Measurements from ENCODE around the gene ZNF70. TPM values are rescaled to one million over a fixed set of nuclear protein-coding genes. Genes with fewer than 3 reads are reported as not detected.

The ZNF70 gene
- total RNA-seq, 1 donor from 2014 or later = 4.6 TPM

GRCh38 chr22:23692598-23693291 is 58.2 kb downstream of the ZNF70 start:
- DNase-seq = peak; percentile 70

DNA sequence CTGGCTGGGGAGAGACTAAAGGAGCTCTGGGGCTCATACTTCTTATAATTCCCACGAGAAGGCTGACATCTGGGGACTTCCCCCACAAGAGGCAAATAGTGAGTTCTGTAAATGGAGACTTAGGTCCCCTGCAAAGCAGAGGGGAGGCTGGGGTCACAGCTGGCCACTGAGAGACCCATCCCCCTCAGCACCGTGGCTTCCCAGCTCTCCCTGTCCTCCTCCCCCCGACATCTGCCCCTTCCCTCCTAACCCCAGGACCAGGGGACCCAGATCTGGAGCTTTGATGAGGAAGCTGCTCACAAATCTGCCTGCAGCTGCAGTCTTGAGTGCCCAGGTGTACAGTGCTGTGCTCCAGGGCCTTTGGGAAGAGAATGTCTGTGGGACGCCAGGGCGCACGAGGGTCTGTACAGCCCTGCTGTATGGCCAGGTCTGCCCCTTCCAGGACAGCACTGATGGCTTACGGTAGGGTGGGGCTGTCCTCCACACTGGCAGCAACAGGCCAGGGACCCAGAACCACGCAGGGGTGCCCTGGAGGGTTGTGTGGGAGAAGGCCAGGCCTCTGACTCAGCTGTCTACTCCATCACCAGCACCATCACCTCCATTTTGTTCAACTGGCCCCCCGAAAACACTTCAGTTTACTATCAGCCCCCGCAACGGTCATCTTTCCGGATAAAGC is 59.0 kb downstream of the ZNF70 start:
- DNase-seq = no peak

GRCh38 chr22:23690713-23691112 is 60.2 kb downstream of the ZNF70 start, which contains the start of gene RGL4:
TSS of gene RGL4 (plus strand) at chr22:23691013. CDS start at chr22:23692031, 1,018 bp downstream.
- DNase-seq = no peak

GRCh38 chr22:23689414-23689813 is 61.5 kb downstream of the ZNF70 start:
- no peak for DNase-seq

Other genes starting within 250 kb of the ZNF70 start
- gene IGLL1, start 170.8 kb downstream of the ZNF70 start, total RNA-seq = 1.5 TPM
- gene DRICH1, start 118.8 kb downstream of the ZNF70 start, total RNA-seq = 0.41 TPM
- gene RGL4, start 60.1 kb downstream of the ZNF70 start, total RNA-seq = not detected
- 1.7 TPM for gene VPREB3, start 3.3 kb upstream of the ZNF70 start, total RNA-seq
- not detected for gene C22orf15, start 11.9 kb upstream of the ZNF70 start, total RNA-seq
- gene CHCHD10, start 16.9 kb upstream of the ZNF70 start, total RNA-seq = 6.4 TPM
- 10.8 TPM for gene MMP11, start 21.7 kb upstream of the ZNF70 start, total RNA-seq
- gene SMARCB1, start 35.9 kb upstream of the ZNF70 start, total RNA-seq = 22.1 TPM
- gene DERL3, start 87.9 kb upstream of the ZNF70 start, total RNA-seq = 0.10 TPM
- 8.2 TPM for gene SLC2A11, start 106.8 kb upstream of the ZNF70 start, total RNA-seq
- 74.0 TPM for gene MIF, start 143.3 kb upstream of the ZNF70 start, total RNA-seq
- 5.8 TPM for gene GSTT2B, start 210.1 kb upstream of the ZNF70 start, total RNA-seq
- not detected for gene DDTL, start 215.8 kb upstream of the ZNF70 start, total RNA-seq
- gene DDT, start 223.3 kb upstream of the ZNF70 start, total RNA-seq = 72.2 TPM
- gene GSTT2, start 229.0 kb upstream of the ZNF70 start, total RNA-seq = not detected

Measured in tongue (tissue), 2 donors.